ENCODE measurements around the gene MAGOH. TPM values are rescaled to one million over a fixed set of nuclear protein-coding genes. Genes with fewer than 3 reads are reported as not detected.

Gene MAGOH
- total RNA-seq, 1 donor from 2014 or later = 42.4 TPM

- Histone ChIP-seq H3K4me3 (ENCODE audit: low read depth, low read length) (no peak overlapping the region), H3K36me3 (ENCODE audit: control insufficient read depth, insufficient read depth, low read length) (peaks cover 2% of the 10 kb centered on the region), H3K27me3 (ENCODE audit: control insufficient read depth, insufficient read depth, low read length) (no peaks in the 10 kb centered on the region)
- no peak for TF ChIP-seq CTCF (IDR thresholded peaks at IDR 0.05; ENCODE audit: insufficient read depth, low read length, poor library complexity, severe bottlenecking)
- DNase-seq (ENCODE audit: low read depth) = no peak
Observed at GRCh38 chr1:53272349-53272748, 34.0 kb upstream of the MAGOH start.

- Histone ChIP-seq H3K36me3 (ENCODE audit: control insufficient read depth, insufficient read depth, low read length) (peaks cover 2% of the 10 kb centered on the region), H3K27me3 (ENCODE audit: control insufficient read depth, insufficient read depth, low read length) (no peaks in the 10 kb centered on the region), H3K4me3 (ENCODE audit: low read depth, low read length) (no peak overlapping the region)
- no peak for TF ChIP-seq CTCF (IDR thresholded peaks at IDR 0.05; ENCODE audit: insufficient read depth, low read length, poor library complexity, severe bottlenecking)
- DNase-seq (ENCODE audit: low read depth) = no peak
Observed at GRCh38 chr1:53271446-53272090, 33.2 kb upstream of the MAGOH start.

- peaks cover 2% of the 10 kb centered on the region for H3K36me3 ChIP-seq (ENCODE audit: control insufficient read depth, insufficient read depth, low read length)
Observed at GRCh38 chr1:53270873-53271272, 32.6 kb upstream of the MAGOH start.

GRCh38 chr1:53270107-53270506 is 31.8 kb upstream of the MAGOH start:
- Histone ChIP-seq H3K4me3 (ENCODE audit: low read depth, low read length) (no peak overlapping the region), H3K27me3 (ENCODE audit: control insufficient read depth, insufficient read depth, low read length) (no peaks in the 10 kb centered on the region), H3K36me3 (ENCODE audit: control insufficient read depth, insufficient read depth, low read length) (peaks cover 2% of the 10 kb centered on the region)
- DNase-seq (ENCODE audit: low read depth) = no peak
- no peak for TF ChIP-seq CTCF (IDR thresholded peaks at IDR 0.05; ENCODE audit: insufficient read depth, low read length, poor library complexity, severe bottlenecking)

More at GRCh38 chr1:53270873-53271272, 32.6 kb upstream of the MAGOH start:
- TF ChIP-seq CTCF (IDR thresholded peaks at IDR 0.05; ENCODE audit: insufficient read depth, low read length, poor library complexity, severe bottlenecking) = no peak
- no peaks in the 10 kb centered on the region for H3K27me3 ChIP-seq (ENCODE audit: control insufficient read depth, insufficient read depth, low read length)
- DNase-seq (ENCODE audit: low read depth) = no peak
- no peak overlapping the region for H3K4me3 ChIP-seq (ENCODE audit: low read depth, low read length)

- Histone ChIP-seq H3K36me3 (ENCODE audit: control insufficient read depth, insufficient read depth, low read length) (peaks cover 8% of the 10 kb centered on the region), H3K27me3 (ENCODE audit: control insufficient read depth, insufficient read depth, low read length) (no peaks in the 10 kb centered on the region), H3K4me3 (ENCODE audit: low read depth, low read length) (no peak overlapping the region)
- no peak for DNase-seq (ENCODE audit: low read depth)
- TF ChIP-seq CTCF (IDR thresholded peaks at IDR 0.05; ENCODE audit: insufficient read depth, low read length, poor library complexity, severe bottlenecking) = no peak
Observed at GRCh38 chr1:53267761-53268160, 29.4 kb upstream of the MAGOH start.

- Histone ChIP-seq H3K27me3 (ENCODE audit: control insufficient read depth, insufficient read depth, low read length) (no peaks in the 10 kb centered on the region), H3K4me3 (ENCODE audit: low read depth, low read length) (no peak overlapping the region), H3K36me3 (ENCODE audit: control insufficient read depth, insufficient read depth, low read length) (peaks cover 8% of the 10 kb centered on the region)
- DNase-seq (ENCODE audit: low read depth) = no peak
- peak; percentile 13 for TF ChIP-seq CTCF (IDR thresholded peaks at IDR 0.05; ENCODE audit: insufficient read depth, low read length, poor library complexity, severe bottlenecking)
Observed at GRCh38 chr1:53266038-53266437, 27.7 kb upstream of the MAGOH start.
